SH-SY5Y (cell line): ENCODE data around the gene TBXAS1.

ENCODE experiments used
- GATA2 ChIP-seq: IDR thresholded peaks from 2 replicates; pipeline ENCODE4 v1.6.1; 2011; ENCODE audit warnings: mild to moderate bottlenecking, low read depth, low read length
- GATA3 ChIP-seq: IDR thresholded peaks from 2 replicates; pipeline ENCODE4 v1.6.1; 2011; ENCODE audit warnings: low read depth, mild to moderate bottlenecking, low read length, moderate library complexity

DNA sequence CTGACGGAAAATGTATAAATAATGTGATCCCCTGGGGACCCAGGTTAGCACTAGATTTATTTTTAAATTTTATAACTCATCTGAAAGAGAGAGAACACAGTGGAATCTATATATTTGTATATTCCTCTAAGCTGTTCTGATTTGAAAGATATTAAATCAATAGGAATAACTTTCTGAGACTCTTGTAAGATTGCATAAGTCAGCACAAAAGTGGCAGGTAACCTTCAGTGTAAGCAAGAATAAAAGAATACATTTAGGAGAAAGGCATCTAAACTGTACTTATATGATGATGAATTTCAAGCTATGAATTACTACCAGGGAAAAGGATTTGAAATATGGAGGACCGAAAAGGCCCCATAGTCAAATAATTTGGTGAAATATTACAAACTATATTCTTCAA lies 112.8 kb downstream of the TBXAS1 start:
- TF ChIP-seq GATA2 (no peak), GATA3 (no peak)
